GM12873 (cell line): Measurements from ENCODE around the gene NR2E1.

ENCODE experiments used
- TF ChIP-seq, protein P1 (sequence below): IDR thresholded peaks from 2 replicates; pipeline ENCODE4 v1.5.1; 2012; ENCODE audit warnings: low read depth, mild to moderate bottlenecking, moderate library complexity, low read length, control low read depth; ENCODE audit not compliant: insufficient read depth; ENCODE audit errors: missing control alignments

Gene NR2E1

GRCh38 chr6:108227290-108227689 is 61.5 kb downstream of the NR2E1 start:
- TF ChIP-seq, protein P1, sequence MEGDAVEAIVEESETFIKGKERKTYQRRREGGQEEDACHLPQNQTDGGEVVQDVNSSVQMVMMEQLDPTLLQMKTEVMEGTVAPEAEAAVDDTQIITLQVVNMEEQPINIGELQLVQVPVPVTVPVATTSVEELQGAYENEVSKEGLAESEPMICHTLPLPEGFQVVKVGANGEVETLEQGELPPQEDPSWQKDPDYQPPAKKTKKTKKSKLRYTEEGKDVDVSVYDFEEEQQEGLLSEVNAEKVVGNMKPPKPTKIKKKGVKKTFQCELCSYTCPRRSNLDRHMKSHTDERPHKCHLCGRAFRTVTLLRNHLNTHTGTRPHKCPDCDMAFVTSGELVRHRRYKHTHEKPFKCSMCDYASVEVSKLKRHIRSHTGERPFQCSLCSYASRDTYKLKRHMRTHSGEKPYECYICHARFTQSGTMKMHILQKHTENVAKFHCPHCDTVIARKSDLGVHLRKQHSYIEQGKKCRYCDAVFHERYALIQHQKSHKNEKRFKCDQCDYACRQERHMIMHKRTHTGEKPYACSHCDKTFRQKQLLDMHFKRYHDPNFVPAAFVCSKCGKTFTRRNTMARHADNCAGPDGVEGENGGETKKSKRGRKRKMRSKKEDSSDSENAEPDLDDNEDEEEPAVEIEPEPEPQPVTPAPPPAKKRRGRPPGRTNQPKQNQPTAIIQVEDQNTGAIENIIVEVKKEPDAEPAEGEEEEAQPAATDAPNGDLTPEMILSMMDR = no peak

- TF ChIP-seq, protein P1 = no peak
Observed at GRCh38 chr6:108228416-108228815, 62.6 kb downstream of the NR2E1 start.

- TF ChIP-seq, protein P1 = no peak
Observed at GRCh38 chr6:108235127-108235526, 69.3 kb downstream of the NR2E1 start.

DNA sequence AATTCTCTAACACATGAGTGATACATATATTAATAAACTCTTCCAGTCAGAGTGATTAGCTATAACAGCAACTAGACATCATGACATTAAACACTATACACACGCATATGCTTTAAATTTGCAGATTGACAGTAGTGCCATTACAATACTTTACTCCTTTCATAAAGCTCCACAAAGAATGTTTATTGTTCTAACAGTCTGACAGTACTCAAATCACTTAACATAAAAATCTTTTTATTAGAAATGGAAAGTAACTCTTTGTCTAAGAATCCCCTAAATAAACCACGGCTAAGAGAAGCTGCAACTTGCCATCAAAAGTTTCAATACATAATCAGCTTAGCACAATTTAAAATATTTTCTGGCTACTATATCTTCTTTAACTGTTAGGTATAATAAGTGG is 71.0 kb downstream of the NR2E1 start:
- TF ChIP-seq, protein P1 = no peak

GRCh38 chr6:108238322-108238721 is 72.5 kb downstream of the NR2E1 start:
- TF ChIP-seq, protein P1 = no peak
